CD4-positive, alpha-beta T cell (primary cell): ENCODE results near the gene FARS2. TPM values are rescaled to one million over a fixed set of nuclear protein-coding genes. Genes with fewer than 3 reads are reported as not detected.

Experiments used
- ATAC-seq: fragments of 200-7000 bp; cut with Tn5 transposase; one replicate; pipeline ENCODE4 v1.10.0; 2022; ENCODE audit warnings: mild to moderate bottlenecking; ENCODE audit not compliant: poor library complexity
- CTCF ChIA-PET: fragments of 350-600 bp; sonication (Branson Sonifier 250); formaldehyde crosslinking; loops from one replicate; lab custom pipeline; 2021; ENCODE audit warnings: antibody characterized with exemption, inconsistent platforms; lab: Charles Lee
- POLR2A ChIA-PET: fragments of 350-600 bp; sonication (Branson Sonifier 250); formaldehyde crosslinking; loops from one replicate; lab custom pipeline; 2021; ENCODE audit warnings: antibody characterized with exemption, inconsistent platforms; lab: Charles Lee
- DNase-seq, 14 experiments: peaks; one replicate each; pipeline ENCODE4 v3.0.0-alpha.2; 2013 to 2020; ENCODE audit warnings: mixed read lengths in 2 of 14
- H3K27ac ChIP-seq, 2 donors: one replicate each; pipeline versions ENCODE4 v1.5.1 to v1.7.0; 2013; ENCODE audit warnings: low read length in 2 of 2, low read depth in 1 of 2, mild to moderate bottlenecking in 1 of 2
- H3K27me3 ChIP-seq, 2 experiments: 1 replicate in 1 of 2; 2 replicates in 1 of 2; pipeline versions ENCODE4 v1.6.1 to v1.7.0; 2013; ENCODE audit warnings: low read length in 2 of 2, control low read depth in 1 of 2, mild to moderate bottlenecking in 1 of 2, moderate library complexity in 1 of 2; ENCODE audit not compliant: insufficient read depth in 2 of 2, control insufficient read depth in 1 of 2
- H3K36me3 ChIP-seq: one replicate; pipeline ENCODE4 v1.6.1; 2013; ENCODE audit warnings: low read length, control low read depth; ENCODE audit not compliant: insufficient read depth
- H3K4me1 ChIP-seq: one replicate; pipeline ENCODE4 v1.6.1; 2013; ENCODE audit warnings: low read length, control low read depth; ENCODE audit not compliant: insufficient read depth
- H3K4me3 ChIP-seq: one replicate; pipeline ENCODE4 v1.5.1; 2013; ENCODE audit warnings: mild to moderate bottlenecking, low read length, moderate library complexity
- H3K9me3 ChIP-seq, 2 experiments: 1 replicate in 1 of 2; 2 replicates in 1 of 2; pipeline versions ENCODE4 v1.6.1 to v1.7.0; 2013; ENCODE audit warnings: low read length in 2 of 2, mild to moderate bottlenecking in 2 of 2, control low read depth in 1 of 2, moderate library complexity in 1 of 2; ENCODE audit not compliant: control insufficient read depth in 1 of 2, insufficient read depth in 1 of 2
- H3K27ac Mint-ChIP-seq: one replicate; pipeline ENCODE4 v1.8.0; 2020; ENCODE audit warnings: mixed read lengths
- H3K27me3 Mint-ChIP-seq: one replicate; pipeline ENCODE4 v1.8.0; 2021; ENCODE audit warnings: mixed read lengths
- H3K36me3 Mint-ChIP-seq: one replicate; pipeline ENCODE4 v1.8.0; 2021; ENCODE audit warnings: low read depth, mixed read lengths
- H3K4me1 Mint-ChIP-seq: one replicate; pipeline ENCODE4 v1.8.0; 2021; ENCODE audit warnings: low read depth, mixed read lengths
- H3K4me3 Mint-ChIP-seq: one replicate; pipeline ENCODE4 v1.8.0; 2020; ENCODE audit warnings: mild to moderate bottlenecking, mixed read lengths
- H3K9me3 Mint-ChIP-seq: one replicate; pipeline ENCODE4 v1.8.0; 2020; ENCODE audit warnings: mixed read lengths
- intact Hi-C, 2 experiments: fragments of 100-400 bp; cut with DNase I in 1 of 2; cut with micrococcal nuclease in 1 of 2; formaldehyde crosslinking; loops; one replicate each; pipeline versions ENCODE4 v1.15.1 to v1.9.0; 2023 to 2025; cut with DNase I, micrococcal nuclease
- total RNA-seq, 174 experiments: library from RNA in 2 of 174; stranded (reverse) in 2 of 174; gene quantifications; one replicate each; pipeline ENCODE4 v1.2.3 and lab custom pipeline; 2021 to 2026
- TF ChIP-seq, protein P1 (sequence below): fragments of 200-600 bp; IDR thresholded peaks from one replicate; pipeline ENCODE4 v1.8.0; 2022; ENCODE audit warnings: antibody characterized with exemption, mild to moderate bottlenecking

Gene FARS2
- total RNA-seq, 2 experiments from 2014 or later: 12.6 to 12.8 TPM

DNA sequence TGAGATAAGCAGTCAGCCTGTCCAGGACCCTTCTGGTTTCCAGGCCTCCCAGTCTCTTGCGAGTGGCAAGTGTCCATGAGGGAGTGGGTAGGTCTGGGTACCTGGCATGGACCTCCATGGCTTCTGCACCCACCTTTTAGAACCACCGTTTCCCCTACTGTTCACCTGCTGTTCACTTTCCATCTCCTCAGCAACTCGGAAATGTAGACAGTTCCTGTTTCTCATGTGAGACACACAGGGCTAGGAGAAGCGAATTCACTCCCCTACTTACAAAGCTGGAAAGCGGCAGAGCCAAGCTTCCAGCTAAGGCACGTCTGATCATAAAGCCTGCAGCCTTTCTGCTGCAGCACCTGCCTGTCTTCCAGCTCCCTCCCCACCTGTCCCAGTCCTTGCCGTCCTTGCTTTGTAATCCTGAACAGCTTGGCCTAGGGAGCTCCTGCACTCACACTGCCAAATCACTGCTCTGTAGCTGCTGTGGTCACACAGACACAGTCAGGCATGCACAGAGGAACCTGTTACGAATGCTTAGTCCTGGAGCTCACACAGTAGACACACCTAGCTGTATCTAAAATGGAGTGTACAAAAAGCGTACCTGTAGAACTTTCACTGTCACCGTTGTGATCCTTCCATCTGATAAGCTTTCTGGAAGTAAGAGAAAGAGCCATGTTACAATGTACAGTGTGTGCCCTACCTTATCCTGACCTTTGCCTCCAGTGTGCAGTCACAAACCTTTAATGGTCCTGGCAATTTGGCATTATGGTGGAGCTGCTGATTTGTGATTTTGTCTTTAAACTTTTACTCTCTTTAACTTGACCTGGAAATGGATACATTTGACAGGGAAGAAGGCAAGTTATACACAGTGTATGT, 451.3 kb downstream of the FARS2 start:
- Mint-ChIP-seq H3K4me3 (no peak overlapping the region), H3K4me1 (peaks cover 5% of the 10 kb centered on the region), H3K27me3 (no peaks in the 10 kb centered on the region), H3K36me3 (peaks cover 23% of the 10 kb centered on the region), H3K27ac (no peak overlapping the region), H3K9me3 (peaks cover 9% of the 10 kb centered on the region)
- Histone ChIP-seq H3K4me3 (no peak overlapping the region), H3K4me1 (no peaks in the 10 kb centered on the region), H3K9me3 (peaks cover 5 to 9% of the 10 kb centered on the region in 2 experiments), H3K36me3 (peaks cover 3% of the 10 kb centered on the region), H3K27me3 (no peaks in the 10 kb centered on the region), H3K27ac (no peak overlapping the region)
- intact Hi-C loops: no loop called here
- CTCF ChIA-PET: no interaction called here
- DNase-seq: no peak
- POLR2A ChIA-PET: no interaction called here
- TF ChIP-seq, protein P1, sequence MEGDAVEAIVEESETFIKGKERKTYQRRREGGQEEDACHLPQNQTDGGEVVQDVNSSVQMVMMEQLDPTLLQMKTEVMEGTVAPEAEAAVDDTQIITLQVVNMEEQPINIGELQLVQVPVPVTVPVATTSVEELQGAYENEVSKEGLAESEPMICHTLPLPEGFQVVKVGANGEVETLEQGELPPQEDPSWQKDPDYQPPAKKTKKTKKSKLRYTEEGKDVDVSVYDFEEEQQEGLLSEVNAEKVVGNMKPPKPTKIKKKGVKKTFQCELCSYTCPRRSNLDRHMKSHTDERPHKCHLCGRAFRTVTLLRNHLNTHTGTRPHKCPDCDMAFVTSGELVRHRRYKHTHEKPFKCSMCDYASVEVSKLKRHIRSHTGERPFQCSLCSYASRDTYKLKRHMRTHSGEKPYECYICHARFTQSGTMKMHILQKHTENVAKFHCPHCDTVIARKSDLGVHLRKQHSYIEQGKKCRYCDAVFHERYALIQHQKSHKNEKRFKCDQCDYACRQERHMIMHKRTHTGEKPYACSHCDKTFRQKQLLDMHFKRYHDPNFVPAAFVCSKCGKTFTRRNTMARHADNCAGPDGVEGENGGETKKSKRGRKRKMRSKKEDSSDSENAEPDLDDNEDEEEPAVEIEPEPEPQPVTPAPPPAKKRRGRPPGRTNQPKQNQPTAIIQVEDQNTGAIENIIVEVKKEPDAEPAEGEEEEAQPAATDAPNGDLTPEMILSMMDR: no peak
- no peak for ATAC-seq

DNA sequence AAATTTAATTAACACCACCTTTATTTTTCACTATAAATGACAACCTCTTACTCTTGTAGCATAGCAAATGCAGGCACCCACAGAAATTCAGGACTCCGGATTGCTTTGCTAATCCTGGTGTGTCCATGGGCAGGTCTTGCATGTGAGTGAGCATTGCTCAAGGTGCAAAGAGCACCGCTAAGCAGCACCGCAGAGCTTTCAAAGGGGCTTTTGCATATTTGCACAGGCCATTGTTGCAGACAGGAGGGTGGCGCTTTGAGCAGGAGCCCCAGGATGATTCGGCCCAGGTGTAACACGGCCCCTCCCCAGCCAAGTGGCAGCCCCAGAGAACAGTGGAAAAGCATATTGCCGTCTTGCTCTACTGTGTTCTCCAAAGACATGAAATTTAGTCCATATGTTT, 452.2 kb downstream of the FARS2 start:
- H3K4me3 ChIP-seq: no peak overlapping the region
- H3K27ac Mint-ChIP-seq: no peak overlapping the region
- H3K9me3 Mint-ChIP-seq: peaks cover 9% of the 10 kb centered on the region
- TF ChIP-seq, protein P1: no peak
- no peaks in the 10 kb centered on the region for H3K27me3 Mint-ChIP-seq
- ChIA-PET CTCF (no interaction called here), POLR2A (no interaction called here)
- DNase-seq (no peak), ATAC-seq (no peak)
- H3K9me3 ChIP-seq: peaks cover 5 to 9% of the 10 kb centered on the region in 2 experiments
- H3K4me1 ChIP-seq: no peaks in the 10 kb centered on the region
- no peaks in the 10 kb centered on the region for H3K4me1 Mint-ChIP-seq
- no peak overlapping the region for H3K27ac ChIP-seq
- H3K36me3 ChIP-seq: peaks cover 3% of the 10 kb centered on the region
- H3K27me3 ChIP-seq: no peaks in the 10 kb centered on the region
- H3K36me3 Mint-ChIP-seq: peaks cover 27% of the 10 kb centered on the region
- H3K4me3 Mint-ChIP-seq: no peak overlapping the region
- intact Hi-C loops: no loop called here

DNA sequence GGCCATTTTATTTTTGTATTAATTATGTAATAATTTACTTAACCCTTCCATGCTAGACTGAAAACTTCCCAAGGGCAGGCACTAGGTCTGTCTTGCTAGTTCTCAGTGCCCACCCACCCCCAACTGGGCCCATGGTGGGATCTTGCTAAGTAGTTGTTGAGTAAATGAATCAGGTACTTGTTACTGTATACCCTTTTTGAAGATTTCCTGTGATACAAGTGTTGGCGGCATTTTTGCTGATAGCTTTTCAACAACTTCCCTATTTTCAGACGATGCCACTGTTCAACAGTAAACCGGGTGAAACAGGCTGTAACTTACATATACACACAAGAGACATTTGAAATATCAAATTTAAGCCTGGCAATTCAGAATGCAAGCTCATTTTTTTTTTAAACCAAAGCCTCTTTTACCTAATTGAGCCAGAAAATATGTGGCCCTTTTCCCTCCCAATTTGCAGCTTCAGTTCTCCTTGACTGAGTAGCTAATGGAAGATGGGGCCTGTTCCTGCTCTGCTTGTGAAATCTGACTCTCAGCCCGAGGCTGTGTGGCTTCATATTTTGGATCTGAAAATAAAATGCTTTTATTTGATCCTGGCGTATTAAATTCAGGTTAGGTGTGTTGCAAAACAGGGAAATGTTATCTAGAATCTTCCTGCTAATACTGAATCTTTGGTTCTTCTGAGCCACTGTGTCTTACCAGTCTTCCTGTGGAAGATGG, 457.1 kb downstream of the FARS2 start:
- ChIA-PET POLR2A (interaction anchor here (1.1 kb wide), 1 partner anchor 12 kb away, joined by 3 read pairs; no protein-coding TSS in a partner anchor), CTCF (no interaction called here)
- DNase-seq (no peak), ATAC-seq (no peak)
- peaks cover 6% of the 10 kb centered on the region for H3K4me1 Mint-ChIP-seq
- peaks cover 9% of the 10 kb centered on the region for H3K9me3 Mint-ChIP-seq
- H3K9me3 ChIP-seq: peaks cover 5 to 9% of the 10 kb centered on the region in 2 experiments
- no peak overlapping the region for H3K4me3 ChIP-seq
- intact Hi-C loops: no loop called here
- H3K36me3 ChIP-seq: peaks cover 3% of the 10 kb centered on the region
- no peaks in the 10 kb centered on the region for H3K4me1 ChIP-seq
- TF ChIP-seq, protein P1: no peak
- no peak overlapping the region for H3K27ac ChIP-seq
- H3K4me3 Mint-ChIP-seq: no peak overlapping the region
- H3K27me3 ChIP-seq: no peaks in the 10 kb centered on the region
- H3K27ac Mint-ChIP-seq: no peak overlapping the region
- no peaks in the 10 kb centered on the region for H3K27me3 Mint-ChIP-seq
- H3K36me3 Mint-ChIP-seq: peaks cover 31% of the 10 kb centered on the region
